D721Med (cell line): ENCODE results near the gene ZNF580.

ENCODE experiments used
- DNase-seq: peaks from one replicate; pipeline ENCODE4 v3.0.0; 2011; ENCODE audit warnings: low spot score; ENCODE audit not compliant: insufficient read length
- FAIRE-seq: peaks from 2 replicates; lab custom pipeline; 2011; peaks lifted over from hg19 to GRCh38; lab: Jason Lieb, UNC
- CTCF ChIP-seq: IDR thresholded peaks from 2 replicates; pipeline ENCODE4 v1.5.1; 2012; ENCODE audit warnings: mild to moderate bottlenecking, control low read depth; ENCODE audit not compliant: insufficient read depth; ENCODE audit errors: missing control alignments

Gene ZNF580

DNA sequence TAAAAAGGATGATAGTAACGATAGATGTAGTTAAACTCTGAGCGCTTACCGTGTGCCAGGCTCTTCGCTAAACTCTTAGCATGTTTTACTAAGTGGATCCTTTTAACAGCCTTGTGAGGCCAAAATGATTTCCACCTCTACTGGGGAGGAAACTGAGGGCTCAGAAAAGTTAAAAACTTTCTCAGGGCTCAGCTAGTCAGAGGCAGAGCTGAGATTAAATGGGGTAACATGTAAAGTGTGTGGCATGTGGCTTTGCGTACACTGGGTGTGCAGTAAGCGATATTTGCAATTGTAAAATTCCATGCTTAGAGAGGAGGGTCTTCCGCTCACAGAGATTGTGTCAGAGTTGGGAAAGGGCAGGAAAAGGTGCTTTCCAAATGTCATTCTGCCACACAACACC lies 15.8 kb downstream of the ZNF580 start:
- FAIRE-seq (no peak), DNase-seq (no peak)
- no peak for TF ChIP-seq CTCF

GRCh38 chr19:55656988-55657747 lies 16.4 kb downstream of the ZNF580 start:
- FAIRE-seq = no peak
- TF ChIP-seq CTCF = no peak
- DNase-seq = no peak

DNA sequence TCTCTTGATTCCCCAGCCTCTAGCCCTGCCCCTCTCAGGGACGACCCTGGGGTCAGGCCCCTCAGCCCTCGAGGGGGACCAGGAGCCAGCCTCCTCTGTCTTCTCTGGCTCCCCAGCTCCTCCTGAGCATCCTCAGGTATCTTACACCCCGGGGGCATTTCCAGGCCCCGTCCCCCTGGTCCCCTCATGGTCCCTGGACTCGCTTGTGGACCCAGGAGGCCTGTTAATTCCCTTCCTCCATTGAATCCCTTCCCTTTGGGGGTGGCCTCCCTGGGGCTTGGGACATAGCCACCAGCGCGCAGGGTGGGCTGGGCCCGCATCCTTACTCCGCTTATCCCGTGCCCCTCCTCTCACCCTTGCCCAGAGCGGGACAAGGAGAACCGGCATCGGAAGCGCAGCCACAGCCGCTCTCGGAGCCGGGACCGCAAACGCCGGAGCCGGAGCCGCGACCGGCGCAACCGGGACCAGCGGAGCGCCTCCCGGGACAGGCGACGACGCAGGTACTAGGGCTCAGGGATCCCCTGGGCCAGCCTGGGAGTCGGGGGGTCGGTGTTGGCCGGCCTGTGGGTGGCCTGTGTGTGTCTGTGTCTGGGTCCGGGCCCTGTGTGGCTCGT lies 18.2 kb downstream of the ZNF580 start:
- TF ChIP-seq CTCF = no peak
- no peak for FAIRE-seq
- DNase-seq = no peak

- no peak for DNase-seq
- TF ChIP-seq CTCF = no peak
- no peak for FAIRE-seq
These were observed 19.0 kb downstream of the ZNF580 start for GRCh38 chr19:55659822-55660221.

- TF ChIP-seq CTCF = no peak
- DNase-seq (no peak), FAIRE-seq (no peak)
These were observed 19.6 kb downstream of the ZNF580 start for GRCh38 chr19:55660404-55660803.

- DNase-seq (no peak), FAIRE-seq (no peak)
- no peak for TF ChIP-seq CTCF
These were observed 20.2 kb downstream of the ZNF580 start for GRCh38 chr19:55660991-55661390.

DNA sequence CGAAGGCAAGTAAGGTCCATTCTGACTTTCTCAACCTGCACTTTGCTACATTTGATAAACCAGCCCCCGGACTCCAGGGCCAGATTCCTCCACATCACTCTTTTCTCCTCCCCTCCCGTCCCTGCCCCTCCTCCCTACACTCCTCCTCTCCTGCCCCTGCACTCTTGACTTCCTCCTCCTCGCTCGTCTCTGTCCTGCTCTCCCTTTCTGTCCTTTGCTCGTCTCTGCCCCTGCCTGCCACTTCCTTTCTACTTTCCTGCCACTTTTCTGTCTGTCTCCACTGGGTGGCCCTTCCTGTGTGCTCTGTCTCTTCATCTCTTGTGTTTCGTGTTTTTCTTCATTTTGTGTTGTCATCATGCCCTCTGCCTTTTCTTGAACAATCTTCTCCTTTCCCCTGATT lies 21.0 kb downstream of the ZNF580 start:
- DNase-seq (no peak), FAIRE-seq (no peak)
- TF ChIP-seq CTCF = no peak
